OCI-LY1 (cell line): ENCODE measurements around the gene STON2.

ENCODE experiments used
- H2AFZ ChIP-seq: fragments of 200-600 bp; sonication (generic), shearing (Covaris generic); 2 replicates; pipeline ENCODE4 v1.6.0; 2014; ENCODE audit warnings: antibody characterized with exemption, mild to moderate bottlenecking, low read length
- H3F3A ChIP-seq: fragments of 200-600 bp; sonication (generic), shearing (Covaris generic); 2 replicates; pipeline ENCODE4 v1.6.0; 2014; ENCODE audit warnings: mild to moderate bottlenecking, antibody characterized with exemption, low read length, moderate library complexity; ENCODE audit not compliant: insufficient read depth
- H3K27ac ChIP-seq: fragments of 200-600 bp; sonication (generic); 2 replicates; pipeline ENCODE4 v1.5.1; 2014; ENCODE audit warnings: low read length, mixed run types, mild to moderate bottlenecking, low read depth; ENCODE audit not compliant: poor library complexity, severe bottlenecking
- H3K27me3 ChIP-seq: fragments of 200-600 bp; sonication (generic); 2 replicates; pipeline ENCODE4 v1.6.0; 2014; ENCODE audit warnings: antibody characterized with exemption, mild to moderate bottlenecking, low read length, moderate library complexity; ENCODE audit not compliant: insufficient read depth
- H3K36me3 ChIP-seq: fragments of 200-600 bp; sonication (generic); 2 replicates; pipeline ENCODE4 v1.6.1; 2014; ENCODE audit warnings: mild to moderate bottlenecking, antibody characterized with exemption, low read length, moderate library complexity, mixed read lengths; ENCODE audit not compliant: insufficient read depth
- H3K4me1 ChIP-seq: fragments of 200-600 bp; sonication (generic); 2 replicates; pipeline ENCODE4 v1.5.1; 2014; ENCODE audit warnings: mild to moderate bottlenecking, low read length, moderate library complexity; ENCODE audit not compliant: insufficient read depth, severe bottlenecking
- H3K4me2 ChIP-seq: fragments of 200-600 bp; sonication (generic), shearing (Covaris generic); 2 replicates; pipeline ENCODE4 v1.6.1; 2014; ENCODE audit warnings: low read length
- H3K4me3 ChIP-seq: fragments of 200-600 bp; sonication (generic); 2 replicates; pipeline ENCODE4 v1.5.1; 2014; ENCODE audit warnings: low read length, low read depth, mild to moderate bottlenecking, mixed read lengths; ENCODE audit not compliant: poor library complexity, severe bottlenecking
- H3K79me2 ChIP-seq: fragments of 200-600 bp; shearing (Covaris generic); 2 replicates; pipeline ENCODE4 v1.6.1; 2016; ENCODE audit warnings: mixed run types, low read length, mixed read lengths; ENCODE audit not compliant: insufficient read depth
- H3K9ac ChIP-seq: fragments of 200-600 bp; sonication (generic), shearing (Covaris generic); 2 replicates; pipeline ENCODE4 v1.6.1; 2014; ENCODE audit warnings: mild to moderate bottlenecking, low read length, mixed read lengths
- H3K9me2 ChIP-seq: fragments of 200-600 bp; sonication (generic), shearing (Covaris generic); 2 replicates; pipeline ENCODE4 v1.6.1; 2014; ENCODE audit warnings: low read depth, mild to moderate bottlenecking, low read length, mixed read lengths
- H3K9me3 ChIP-seq: fragments of 200-600 bp; shearing (Covaris generic); 2 replicates; pipeline ENCODE4 v1.6.1; 2014; ENCODE audit warnings: low read length, mixed read lengths
- H4K20me1 ChIP-seq: fragments of 200-600 bp; sonication (generic), shearing (Covaris generic); 2 replicates; pipeline ENCODE4 v1.6.0; 2016; ENCODE audit warnings: mild to moderate bottlenecking, low read length; ENCODE audit not compliant: insufficient read depth
- CTCF ChIP-seq: fragments of 200-600 bp; sonication (generic), shearing (Covaris generic); IDR thresholded peaks from 2 replicates; pipeline ENCODE4 v1.5.1; 2017; ENCODE audit warnings: mild to moderate bottlenecking, antibody characterized with exemption, low read length, moderate library complexity, mixed read lengths
- EZH2 ChIP-seq: fragments of 200-600 bp; sonication (generic), shearing (Covaris generic); IDR thresholded peaks from 2 replicates; pipeline ENCODE4 v1.8.0; 2017; ENCODE audit warnings: borderline replicate concordance, mixed run types, mild to moderate bottlenecking, antibody characterized with exemption, low read length, moderate library complexity, mixed read lengths

The STON2 gene

GRCh38 chr14:81329640-81330381, 70.3 kb downstream of the STON2 start:
- no peak overlapping the region for H2AFZ ChIP-seq
- no peaks in the 10 kb centered on the region for H3K36me3 ChIP-seq
- H3K4me2 ChIP-seq, result no peak overlapping the region
- H3F3A ChIP-seq, result no peaks in the 10 kb centered on the region
- no peaks in the 10 kb centered on the region for H4K20me1 ChIP-seq
- no peak overlapping the region for H3K27ac ChIP-seq
- H3K9me2 ChIP-seq, result no peaks in the 10 kb centered on the region
- H3K4me3 ChIP-seq, result no peak overlapping the region
- H3K9ac ChIP-seq, result no peak overlapping the region
- no peaks in the 10 kb centered on the region for H3K9me3 ChIP-seq
- no peaks in the 10 kb centered on the region for H3K4me1 ChIP-seq
- H3K79me2 ChIP-seq, result no peaks in the 10 kb centered on the region
- no peak for TF ChIP-seq CTCF
- no peak for TF ChIP-seq EZH2
- H3K27me3 ChIP-seq, result no peaks in the 10 kb centered on the region

- no peaks in the 10 kb centered on the region for H3K9me2 ChIP-seq
- no peak overlapping the region for H3K4me2 ChIP-seq
- H3K9ac ChIP-seq, result no peak overlapping the region
- no peaks in the 10 kb centered on the region for H4K20me1 ChIP-seq
- H3K4me1 ChIP-seq, result no peaks in the 10 kb centered on the region
- H2AFZ ChIP-seq, result no peak overlapping the region
- H3K27me3 ChIP-seq, result no peaks in the 10 kb centered on the region
- no peak overlapping the region for H3K4me3 ChIP-seq
- H3K27ac ChIP-seq, result no peak overlapping the region
- no peaks in the 10 kb centered on the region for H3K36me3 ChIP-seq
- no peaks in the 10 kb centered on the region for H3K9me3 ChIP-seq
- TF ChIP-seq EZH2, result no peak
- TF ChIP-seq CTCF, result no peak
- H3F3A ChIP-seq, result no peaks in the 10 kb centered on the region
- no peaks in the 10 kb centered on the region for H3K79me2 ChIP-seq
Measured at GRCh38 chr14:81326451-81326850, 73.7 kb downstream of the STON2 start.

- H3K9ac ChIP-seq, result no peak overlapping the region
- H3K9me3 ChIP-seq, result no peaks in the 10 kb centered on the region
- H3K4me2 ChIP-seq, result no peak overlapping the region
- no peak overlapping the region for H3K27ac ChIP-seq
- H2AFZ ChIP-seq, result no peak overlapping the region
- H3K4me1 ChIP-seq, result no peaks in the 10 kb centered on the region
- H3K4me3 ChIP-seq, result no peak overlapping the region
- H3F3A ChIP-seq, result no peaks in the 10 kb centered on the region
- no peaks in the 10 kb centered on the region for H3K9me2 ChIP-seq
- TF ChIP-seq CTCF (no peak), EZH2 (no peak)
- no peaks in the 10 kb centered on the region for H4K20me1 ChIP-seq
- no peaks in the 10 kb centered on the region for H3K79me2 ChIP-seq
- H3K27me3 ChIP-seq, result no peaks in the 10 kb centered on the region
- H3K36me3 ChIP-seq, result no peaks in the 10 kb centered on the region
Measured at GRCh38 chr14:81324011-81324410, 76.1 kb downstream of the STON2 start.
